GM04503 (cell line): ENCODE data around the gene OPA3.

ENCODE experiments used
- DNase-seq: peaks from one replicate; pipeline ENCODE4 v3.0.0-alpha.2; 2012; ENCODE audit warnings: low read depth

OPA3 gene

GRCh38 chr19:45501730-45502014 is 82.9 kb downstream of the OPA3 start:
- no peak for DNase-seq

GRCh38 chr19:45500918-45501729 is 83.5 kb downstream of the OPA3 start:
- no peak for DNase-seq

- DNase-seq: no peak
These were observed 85.1 kb downstream of the OPA3 start for GRCh38 chr19:45499196-45500180.

GRCh38 chr19:45498411-45499195 is 86.0 kb downstream of the OPA3 start, which contains the start of gene PPM1N:
Gene PPM1N (plus strand): TSS chr19:45498443. CDS start chr19:45498473, 30 bp downstream.
- DNase-seq: no peak

GRCh38 chr19:45497791-45498190 is 86.8 kb downstream of the OPA3 start:
- no peak for DNase-seq

- DNase-seq: no peak
These were observed 88.2 kb downstream of the OPA3 start for GRCh38 chr19:45496349-45496953.

GRCh38 chr19:45495178-45495577 is 89.4 kb downstream of the OPA3 start:
- no peak for DNase-seq

GRCh38 chr19:45494261-45494916 is 90.2 kb downstream of the OPA3 start:
- no peak for DNase-seq

- DNase-seq: no peak
These were observed 91.8 kb downstream of the OPA3 start for GRCh38 chr19:45492627-45493470.

- no peak for DNase-seq
These were observed 92.4 kb downstream of the OPA3 start for GRCh38 chr19:45492137-45492626.

- DNase-seq: no peak
These were observed 95.3 kb downstream of the OPA3 start for GRCh38 chr19:45489216-45489855.

GRCh38 chr19:45488708-45489107 is 95.9 kb downstream of the OPA3 start:
- DNase-seq: no peak

GRCh38 chr19:45485305-45486077 is 99.1 kb downstream of the OPA3 start:
- DNase-seq: peak; percentile 62

GRCh38 chr19:45484273-45484945 is 100.2 kb downstream of the OPA3 start:
- no peak for DNase-seq

GRCh38 chr19:45483033-45483432 is 101.6 kb downstream of the OPA3 start:
- no peak for DNase-seq

GRCh38 chr19:45478454-45479238 is 106.0 kb downstream of the OPA3 start:
- peak; percentile 71 for DNase-seq

- no peak for DNase-seq
These were observed 106.7 kb downstream of the OPA3 start for GRCh38 chr19:45477713-45478453.
